ENCODE data around the gene TRPM3. TPM values are rescaled to one million over a fixed set of nuclear protein-coding genes. Genes with fewer than 3 reads are reported as not detected.

Gene TRPM3
- total and polyA plus RNA-seq, 10 donors = 0.02 to 6.7 (median 1.6) TPM

GRCh38 chr9:70481471-70481870, 640.0 kb downstream of the TRPM3 start:
- TF ChIP-seq POLR2AphosphoS5 (IDR thresholded peaks at IDR 0.05) (no peak), POLR2A (IDR thresholded peaks at IDR 0.05) (no peak)
- TF ChIP-seq, protein P1, sequence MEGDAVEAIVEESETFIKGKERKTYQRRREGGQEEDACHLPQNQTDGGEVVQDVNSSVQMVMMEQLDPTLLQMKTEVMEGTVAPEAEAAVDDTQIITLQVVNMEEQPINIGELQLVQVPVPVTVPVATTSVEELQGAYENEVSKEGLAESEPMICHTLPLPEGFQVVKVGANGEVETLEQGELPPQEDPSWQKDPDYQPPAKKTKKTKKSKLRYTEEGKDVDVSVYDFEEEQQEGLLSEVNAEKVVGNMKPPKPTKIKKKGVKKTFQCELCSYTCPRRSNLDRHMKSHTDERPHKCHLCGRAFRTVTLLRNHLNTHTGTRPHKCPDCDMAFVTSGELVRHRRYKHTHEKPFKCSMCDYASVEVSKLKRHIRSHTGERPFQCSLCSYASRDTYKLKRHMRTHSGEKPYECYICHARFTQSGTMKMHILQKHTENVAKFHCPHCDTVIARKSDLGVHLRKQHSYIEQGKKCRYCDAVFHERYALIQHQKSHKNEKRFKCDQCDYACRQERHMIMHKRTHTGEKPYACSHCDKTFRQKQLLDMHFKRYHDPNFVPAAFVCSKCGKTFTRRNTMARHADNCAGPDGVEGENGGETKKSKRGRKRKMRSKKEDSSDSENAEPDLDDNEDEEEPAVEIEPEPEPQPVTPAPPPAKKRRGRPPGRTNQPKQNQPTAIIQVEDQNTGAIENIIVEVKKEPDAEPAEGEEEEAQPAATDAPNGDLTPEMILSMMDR (IDR thresholded peaks at IDR 0.05 in 8 of 11, conservative IDR thresholded peaks at IDR 0.05 in 3 of 11) = no peak
- Histone ChIP-seq H3K27me3 (replicated peaks in 1 of 7) (no peaks in the 10 kb centered on the region), H3K4me3 (no peak overlapping the region), H3K9me3 (no peaks in the 10 kb centered on the region), H3K36me3 (no peaks in the 10 kb centered on the region), H3K27ac (peak overlapping the region; percentile 22 to 83 (median 71)), H3K4me1 (peaks cover 5 to 55% (median 22%) of the 10 kb centered on the region in 6 donors)
- WGBS, 5 donors = 84 to 91% (median 89%) methylated on average over 1 of the region's 1 CpG
- intact Hi-C loops (cut with DNase I; ENCODE audit: low total_unique reads) = loop anchor here (10.0 kb wide), 2 partner anchors 57 to 137 kb away; no protein-coding TSS in a partner anchor
- no peak for DNase-seq

GRCh38 chr9:70480405-70480980, 640.9 kb downstream of the TRPM3 start:
- H3K36me3 ChIP-seq = no peaks in the 10 kb centered on the region
- H3K4me1 ChIP-seq = peaks cover 5 to 49% (median 20%) of the 10 kb centered on the region in 6 donors
- H3K4me3 ChIP-seq = no peak overlapping the region
- TF ChIP-seq POLR2AphosphoS5 (IDR thresholded peaks at IDR 0.05) = peak; percentile 87 to 94 (median 90)
- TF ChIP-seq, protein P1 (IDR thresholded peaks at IDR 0.05 in 8 of 11, conservative IDR thresholded peaks at IDR 0.05 in 3 of 11) = no peak
- H3K9me3 ChIP-seq = no peaks in the 10 kb centered on the region
- DNase-seq = peak; percentile 83
- 49 to 61% (median 59%) methylated on average over 15 of the region's 15 CpGs for WGBS, 5 donors
- H3K27me3 ChIP-seq (replicated peaks in 1 of 7) = no peaks in the 10 kb centered on the region
- peak overlapping the region; percentile 33 to 83 (median 71) for H3K27ac ChIP-seq
- intact Hi-C loops (cut with DNase I; ENCODE audit: low total_unique reads) = loop anchor here (10.0 kb wide), 2 partner anchors 56 to 136 kb away; no protein-coding TSS in a partner anchor

DNA sequence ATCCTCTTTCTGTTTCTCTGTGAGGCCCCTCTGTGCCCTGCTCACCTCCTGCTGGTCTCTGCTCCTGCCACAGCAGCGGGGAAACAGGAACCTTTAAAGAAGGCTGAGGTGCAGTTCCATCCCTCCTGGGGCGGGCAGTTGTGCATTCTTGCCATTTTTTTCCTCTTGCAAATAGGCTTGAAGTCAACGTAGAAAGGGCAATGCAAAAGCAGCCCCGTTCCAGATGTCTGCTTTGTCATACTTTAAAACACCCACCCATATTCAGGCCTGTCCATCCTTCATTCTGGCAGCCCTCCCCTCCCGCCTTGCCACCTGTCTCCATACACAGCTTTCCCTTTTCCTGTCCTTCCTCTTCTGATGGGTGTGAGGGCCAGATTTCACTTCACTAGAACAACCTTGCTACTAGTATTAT, 641.5 kb downstream of the TRPM3 start:
- intact Hi-C loops (cut with DNase I; ENCODE audit: low total_unique reads) = loop anchor here (10.0 kb wide), 2 partner anchors 55 to 135 kb away; no protein-coding TSS in a partner anchor
- no peaks in the 10 kb centered on the region for H3K36me3 ChIP-seq
- no peaks in the 10 kb centered on the region for H3K9me3 ChIP-seq
- TF ChIP-seq, protein P1 (IDR thresholded peaks at IDR 0.05 in 8 of 11, conservative IDR thresholded peaks at IDR 0.05 in 3 of 11) = no peak
- TF ChIP-seq POLR2AphosphoS5 (IDR thresholded peaks at IDR 0.05) = no peak
- TF ChIP-seq POLR2A (IDR thresholded peaks at IDR 0.05) = no peak
- peak overlapping the region; percentile 16 to 83 (median 71) for H3K27ac ChIP-seq
- 72 to 80% (median 77%) methylated on average over 5 of the region's 5 CpGs for WGBS, 5 donors
- no peak for DNase-seq
- no peak overlapping the region for H3K4me3 ChIP-seq
- H3K4me1 ChIP-seq = peaks cover 5 to 43% (median 14%) of the 10 kb centered on the region in 6 donors
- no peaks in the 10 kb centered on the region for H3K27me3 ChIP-seq (replicated peaks in 1 of 7)

Small RNA genes lying within 50 kb of the gene (microRNA-seq; reads per million reads assigned to microRNA genes)
- 198 to 276 (median 217) reads per million in 3 donors for gene MIR204

Small RNA genes lying within 50 kb of the gene (small RNA-seq; reads per million reads assigned to genes)
- gene MIR204 (72.7 to 104 (median 80.6) reads per million in 4 donors), gene RN7SL726P (0 to 0.06 (median 0) reads per million in 4 donors)

All from spleen (tissue), 11 donors.